HG02759 (cell line): ENCODE data around the gene AK8.
"Not testable (repeated sequence)": the region's sequence is repeated elsewhere in the genome, so short reads cannot be mapped to it uniquely, and the experiment has no call there.

Source experiments
- ATAC-seq: cut with Tn5 transposase; IDR thresholded peaks from one replicate; pipeline ENCODE4 v1.9.1; 2021; ENCODE audit warnings: mild to moderate bottlenecking, moderate library complexity; ENCODE audit not compliant: unreplicated experiment

Gene AK8

GRCh38 chr9:132774886-132775285, 103.2 kb downstream of the AK8 start:
- no peak for ATAC-seq

GRCh38 chr9:132773764-132774339, 104.2 kb downstream of the AK8 start:
- no peak for ATAC-seq

GRCh38 chr9:132773093-132773492, 105.0 kb downstream of the AK8 start:
- ATAC-seq, result no peak

GRCh38 chr9:132771752-132772151, 106.3 kb downstream of the AK8 start:
- not testable (repeated sequence) for ATAC-seq

- no peak for ATAC-seq
Observed at GRCh38 chr9:132770770-132771310, 107.2 kb downstream of the AK8 start.

GRCh38 chr9:132769906-132770769, 107.9 kb downstream of the AK8 start:
- peak; percentile 75 for ATAC-seq

GRCh38 chr9:132768932-132769905, 108.9 kb downstream of the AK8 start:
- ATAC-seq, result peak; percentile 52

- ATAC-seq, result no peak
Observed at GRCh38 chr9:132763574-132763973, 114.5 kb downstream of the AK8 start.

GRCh38 chr9:132762896-132763295, 115.2 kb downstream of the AK8 start:
- ATAC-seq, result no peak

- no peak for ATAC-seq
Observed at GRCh38 chr9:132761602-132762001, 116.5 kb downstream of the AK8 start.

- no peak for ATAC-seq
Observed at GRCh38 chr9:132760057-132760456, 118.0 kb downstream of the AK8 start.

GRCh38 chr9:132757016-132757415, 121.1 kb downstream of the AK8 start:
- ATAC-seq, result no peak

GRCh38 chr9:132756214-132756845, 121.8 kb downstream of the AK8 start:
- ATAC-seq, result no peak

- no peak for ATAC-seq
Observed at GRCh38 chr9:132755096-132755495, 123.0 kb downstream of the AK8 start.

GRCh38 chr9:132754236-132754635, 123.8 kb downstream of the AK8 start:
- no peak for ATAC-seq

- ATAC-seq, result no peak
Observed at GRCh38 chr9:132753593-132753880, 124.5 kb downstream of the AK8 start.

- ATAC-seq, result no peak
Observed at GRCh38 chr9:132752877-132753592, 125.0 kb downstream of the AK8 start.

GRCh38 chr9:132750668-132751067, 127.4 kb downstream of the AK8 start:
- no peak for ATAC-seq

GRCh38 chr9:132749306-132749705, 128.8 kb downstream of the AK8 start:
- no peak for ATAC-seq

GRCh38 chr9:132748450-132748849, 129.6 kb downstream of the AK8 start:
- ATAC-seq, result no peak
